Measurements from ENCODE around the gene KLHL15.

DNA sequence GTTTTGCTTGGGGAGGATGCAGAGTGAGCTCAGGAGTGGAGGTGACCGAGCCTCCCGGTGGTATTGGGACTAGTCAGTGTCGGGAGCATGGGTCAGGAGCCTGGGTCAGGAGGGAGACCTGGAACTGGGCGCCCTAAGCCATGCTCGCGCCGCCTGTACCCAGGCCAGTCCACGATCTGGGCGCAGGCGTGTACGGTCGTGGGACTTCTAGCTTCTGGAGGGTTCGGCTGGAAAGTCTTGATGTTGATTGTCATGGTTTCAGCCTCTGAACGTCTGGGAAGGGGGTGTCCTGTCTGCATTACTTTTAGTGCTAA lies 28.0 kb upstream of the KLHL15 start:
- no peak for TF ChIP-seq POLR2A (IDR thresholded peaks at IDR 0.05)
- TF ChIP-seq, protein P1, sequence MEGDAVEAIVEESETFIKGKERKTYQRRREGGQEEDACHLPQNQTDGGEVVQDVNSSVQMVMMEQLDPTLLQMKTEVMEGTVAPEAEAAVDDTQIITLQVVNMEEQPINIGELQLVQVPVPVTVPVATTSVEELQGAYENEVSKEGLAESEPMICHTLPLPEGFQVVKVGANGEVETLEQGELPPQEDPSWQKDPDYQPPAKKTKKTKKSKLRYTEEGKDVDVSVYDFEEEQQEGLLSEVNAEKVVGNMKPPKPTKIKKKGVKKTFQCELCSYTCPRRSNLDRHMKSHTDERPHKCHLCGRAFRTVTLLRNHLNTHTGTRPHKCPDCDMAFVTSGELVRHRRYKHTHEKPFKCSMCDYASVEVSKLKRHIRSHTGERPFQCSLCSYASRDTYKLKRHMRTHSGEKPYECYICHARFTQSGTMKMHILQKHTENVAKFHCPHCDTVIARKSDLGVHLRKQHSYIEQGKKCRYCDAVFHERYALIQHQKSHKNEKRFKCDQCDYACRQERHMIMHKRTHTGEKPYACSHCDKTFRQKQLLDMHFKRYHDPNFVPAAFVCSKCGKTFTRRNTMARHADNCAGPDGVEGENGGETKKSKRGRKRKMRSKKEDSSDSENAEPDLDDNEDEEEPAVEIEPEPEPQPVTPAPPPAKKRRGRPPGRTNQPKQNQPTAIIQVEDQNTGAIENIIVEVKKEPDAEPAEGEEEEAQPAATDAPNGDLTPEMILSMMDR (IDR thresholded peaks at IDR 0.05), result no peak

Measured in Peyer's patch (tissue), 4 donors.